ENCODE data around the gene CACNA2D3.

GRCh38 chr3:54685213-54685612 is 562.9 kb downstream of the CACNA2D3 start:
- TF ChIP-seq, protein P1, sequence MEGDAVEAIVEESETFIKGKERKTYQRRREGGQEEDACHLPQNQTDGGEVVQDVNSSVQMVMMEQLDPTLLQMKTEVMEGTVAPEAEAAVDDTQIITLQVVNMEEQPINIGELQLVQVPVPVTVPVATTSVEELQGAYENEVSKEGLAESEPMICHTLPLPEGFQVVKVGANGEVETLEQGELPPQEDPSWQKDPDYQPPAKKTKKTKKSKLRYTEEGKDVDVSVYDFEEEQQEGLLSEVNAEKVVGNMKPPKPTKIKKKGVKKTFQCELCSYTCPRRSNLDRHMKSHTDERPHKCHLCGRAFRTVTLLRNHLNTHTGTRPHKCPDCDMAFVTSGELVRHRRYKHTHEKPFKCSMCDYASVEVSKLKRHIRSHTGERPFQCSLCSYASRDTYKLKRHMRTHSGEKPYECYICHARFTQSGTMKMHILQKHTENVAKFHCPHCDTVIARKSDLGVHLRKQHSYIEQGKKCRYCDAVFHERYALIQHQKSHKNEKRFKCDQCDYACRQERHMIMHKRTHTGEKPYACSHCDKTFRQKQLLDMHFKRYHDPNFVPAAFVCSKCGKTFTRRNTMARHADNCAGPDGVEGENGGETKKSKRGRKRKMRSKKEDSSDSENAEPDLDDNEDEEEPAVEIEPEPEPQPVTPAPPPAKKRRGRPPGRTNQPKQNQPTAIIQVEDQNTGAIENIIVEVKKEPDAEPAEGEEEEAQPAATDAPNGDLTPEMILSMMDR (conservative IDR thresholded peaks at IDR 0.05; ENCODE audit: low read depth, low read length), result no peak
- TF ChIP-seq EZH2 (IDR thresholded peaks at IDR 0.05; ENCODE audit: low read length, unreplicated experiment), result no peak
- TF ChIP-seq EZH2phosphoT487 (IDR thresholded peaks at IDR 0.05; ENCODE audit: borderline replicate concordance, low read length), result no peak
